Measurements from ENCODE around the gene BDH1.
"Not testable (repeated sequence)": the region's sequence is repeated elsewhere in the genome, so short reads cannot be mapped to it uniquely, and the experiment has no call there.

BDH1 gene

GRCh38 chr3:197520311-197521276, 35.2 kb downstream of the BDH1 start:
- peak; percentile 79 for DNase-seq

GRCh38 chr3:197519801-197520211, 36.0 kb downstream of the BDH1 start:
- no peak for DNase-seq

- no peak for DNase-seq
Observed at GRCh38 chr3:197518881-197519421, 36.8 kb downstream of the BDH1 start.

GRCh38 chr3:197517922-197518683, 37.7 kb downstream of the BDH1 start:
- DNase-seq: not testable (repeated sequence)

GRCh38 chr3:197516890-197517606, 38.7 kb downstream of the BDH1 start:
- not testable (repeated sequence) for DNase-seq

GRCh38 chr3:197516517-197516889, 39.3 kb downstream of the BDH1 start:
- peak; percentile 76 for DNase-seq

- no peak for DNase-seq
Observed at GRCh38 chr3:197514786-197515355, 40.9 kb downstream of the BDH1 start.

- no peak for DNase-seq
Observed at GRCh38 chr3:197513953-197514785, 41.6 kb downstream of the BDH1 start.

- no peak for DNase-seq
Observed at GRCh38 chr3:197512691-197513571, 42.8 kb downstream of the BDH1 start.

- DNase-seq: no peak
Observed at GRCh38 chr3:197511853-197512635, 43.7 kb downstream of the BDH1 start.

- no peak for DNase-seq
Observed at GRCh38 chr3:197511130-197511529, 44.6 kb downstream of the BDH1 start.

GRCh38 chr3:197510642-197511018, 45.1 kb downstream of the BDH1 start:
- no peak for DNase-seq

GRCh38 chr3:197508924-197509775, 46.6 kb downstream of the BDH1 start:
- no peak for DNase-seq

- DNase-seq: peak; percentile 60
Observed at GRCh38 chr3:197508461-197508860, 47.3 kb downstream of the BDH1 start.

GRCh38 chr3:197508051-197508451, 47.7 kb downstream of the BDH1 start:
- peak; percentile 34 for DNase-seq

GRCh38 chr3:197507541-197507940, 48.2 kb downstream of the BDH1 start:
- DNase-seq: no peak

- DNase-seq: no peak
Observed at GRCh38 chr3:197507081-197507480, 48.7 kb downstream of the BDH1 start.

- DNase-seq: no peak
Observed at GRCh38 chr3:197505796-197506548, 49.8 kb downstream of the BDH1 start.
